Mucosa of descending colon (tissue), 3 donors: Measurements from ENCODE around the gene KLHL36. TPM values are rescaled to one million over a fixed set of nuclear protein-coding genes. Genes with fewer than 3 reads are reported as not detected.

Experiments
- ATAC-seq: fragments of 200-7000 bp; cut with Tn5 transposase; one replicate; pipeline ENCODE4 v1.9.1; 2020; ENCODE audit warnings: mild to moderate bottlenecking, moderate library complexity
- DNase-seq, 3 donors: peaks; one replicate each; pipeline ENCODE4 v3.0.0-alpha.2; 2020
- H3K36me3 ChIP-seq: fragments of 200-600 bp; one replicate; pipeline ENCODE4 v1.8.0; 2021; ENCODE audit warnings: low read depth, mild to moderate bottlenecking
- H3K4me1 ChIP-seq: fragments of 200-600 bp; one replicate; pipeline ENCODE4 v1.8.0; 2021; ENCODE audit warnings: low read depth, mild to moderate bottlenecking
- H3K4me3 ChIP-seq: fragments of 200-600 bp; one replicate; pipeline ENCODE4 v1.8.0; 2021; ENCODE audit warnings: mild to moderate bottlenecking
- H3K9me3 ChIP-seq: fragments of 200-600 bp; one replicate; pipeline ENCODE4 v1.8.0; 2021; ENCODE audit warnings: mild to moderate bottlenecking
- intact Hi-C, 2 donors: fragments of 100-400 bp; cut with DNase I in 1 of 2; cut with micrococcal nuclease in 1 of 2; formaldehyde crosslinking; loops; one replicate each; pipeline versions ENCODE4 v1.11.0 to v1.11.1; 2022; cut with DNase I, micrococcal nuclease
- total RNA-seq, 3 donors: library from RNA; stranded (reverse); fragmentation: NEBNext Ultra II Directional in 2 of 3; extraction: Animal tissue kit (Norgen Biotek cat#: 25700) in 2 of 3; gene quantifications; one replicate each; pipeline versions ENCODE4 v1.2.1 to v1.2.4, GENCODE V29; 2021 to 2023
- TF ChIP-seq, protein P1 (sequence below): fragments of 200-600 bp; IDR thresholded peaks from one replicate; pipeline ENCODE4 v1.8.0; 2022; ENCODE audit warnings: antibody characterized with exemption, mild to moderate bottlenecking
- donor health status: DM: no; HTN: no; CAD: no; lungs with moderate emphysema.
- donor health status: DM: no; HTN: no; CAD: no.
- donor health status: DM: no; HTN: yes; CAD: no.

KLHL36 gene
- total RNA-seq, 3 donors from 2014 or later, result 47.5 to 60.3 (median 59.2) TPM

GRCh38 chr16:84656649-84657048 lies 8.3 kb downstream of the KLHL36 start:
- peaks cover 11% of the 10 kb centered on the region for H3K36me3 ChIP-seq

GRCh38 chr16:84657229-84657837 lies 9.0 kb downstream of the KLHL36 start:
- Histone ChIP-seq H3K36me3 (peaks cover 11% of the 10 kb centered on the region), H3K4me3 (no peak overlapping the region), H3K4me1 (no peaks in the 10 kb centered on the region), H3K9me3 (no peaks in the 10 kb centered on the region)
- TF ChIP-seq, protein P1, sequence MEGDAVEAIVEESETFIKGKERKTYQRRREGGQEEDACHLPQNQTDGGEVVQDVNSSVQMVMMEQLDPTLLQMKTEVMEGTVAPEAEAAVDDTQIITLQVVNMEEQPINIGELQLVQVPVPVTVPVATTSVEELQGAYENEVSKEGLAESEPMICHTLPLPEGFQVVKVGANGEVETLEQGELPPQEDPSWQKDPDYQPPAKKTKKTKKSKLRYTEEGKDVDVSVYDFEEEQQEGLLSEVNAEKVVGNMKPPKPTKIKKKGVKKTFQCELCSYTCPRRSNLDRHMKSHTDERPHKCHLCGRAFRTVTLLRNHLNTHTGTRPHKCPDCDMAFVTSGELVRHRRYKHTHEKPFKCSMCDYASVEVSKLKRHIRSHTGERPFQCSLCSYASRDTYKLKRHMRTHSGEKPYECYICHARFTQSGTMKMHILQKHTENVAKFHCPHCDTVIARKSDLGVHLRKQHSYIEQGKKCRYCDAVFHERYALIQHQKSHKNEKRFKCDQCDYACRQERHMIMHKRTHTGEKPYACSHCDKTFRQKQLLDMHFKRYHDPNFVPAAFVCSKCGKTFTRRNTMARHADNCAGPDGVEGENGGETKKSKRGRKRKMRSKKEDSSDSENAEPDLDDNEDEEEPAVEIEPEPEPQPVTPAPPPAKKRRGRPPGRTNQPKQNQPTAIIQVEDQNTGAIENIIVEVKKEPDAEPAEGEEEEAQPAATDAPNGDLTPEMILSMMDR, result no peak
- DNase-seq (no peak), ATAC-seq (no peak)
- intact Hi-C loops, result no loop called here

More at GRCh38 chr16:84656649-84657048, 8.3 kb downstream of the KLHL36 start:
- intact Hi-C loops, result no loop called here
- ATAC-seq (no peak), DNase-seq (no peak)
- Histone ChIP-seq H3K9me3 (no peaks in the 10 kb centered on the region), H3K4me3 (no peak overlapping the region), H3K4me1 (no peaks in the 10 kb centered on the region)
- TF ChIP-seq, protein P1, result no peak

DNA sequence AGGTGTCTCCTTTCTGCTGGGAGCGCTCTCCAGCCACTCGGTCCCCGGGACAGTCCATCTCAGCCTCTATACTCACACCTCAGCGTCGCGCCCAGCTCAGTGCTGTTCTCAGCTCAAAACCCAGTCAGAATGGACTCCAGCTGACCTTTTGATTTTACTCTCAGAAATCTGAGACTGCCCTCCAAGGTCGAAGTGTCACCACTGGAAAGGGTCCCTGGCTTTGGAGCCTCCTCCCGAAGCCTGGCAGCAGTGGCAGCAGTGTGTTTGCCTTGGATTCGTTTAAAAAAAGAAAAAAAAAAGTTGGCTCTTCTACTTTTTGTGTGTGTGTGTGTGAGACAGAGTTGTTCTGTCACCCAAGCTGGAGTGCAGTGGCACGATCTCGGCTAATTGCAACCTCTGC lies 10.4 kb downstream of the KLHL36 start:
- intact Hi-C loops, result no loop called here
- peaks cover 11% of the 10 kb centered on the region for H3K36me3 ChIP-seq
- DNase-seq (no peak), ATAC-seq (no peak)
- H3K4me1 ChIP-seq, result no peaks in the 10 kb centered on the region
- TF ChIP-seq, protein P1, result no peak
- no peaks in the 10 kb centered on the region for H3K9me3 ChIP-seq
- H3K4me3 ChIP-seq, result no peak overlapping the region

GRCh38 chr16:84659656-84660300 lies 11.5 kb downstream of the KLHL36 start:
- ATAC-seq (no peak), DNase-seq (no peak)
- Histone ChIP-seq H3K4me1 (peaks cover 9% of the 10 kb centered on the region), H3K4me3 (no peak overlapping the region), H3K9me3 (no peaks in the 10 kb centered on the region), H3K36me3 (peaks cover 11% of the 10 kb centered on the region)
- intact Hi-C loops, result no loop called here
- TF ChIP-seq, protein P1, result no peak

DNA sequence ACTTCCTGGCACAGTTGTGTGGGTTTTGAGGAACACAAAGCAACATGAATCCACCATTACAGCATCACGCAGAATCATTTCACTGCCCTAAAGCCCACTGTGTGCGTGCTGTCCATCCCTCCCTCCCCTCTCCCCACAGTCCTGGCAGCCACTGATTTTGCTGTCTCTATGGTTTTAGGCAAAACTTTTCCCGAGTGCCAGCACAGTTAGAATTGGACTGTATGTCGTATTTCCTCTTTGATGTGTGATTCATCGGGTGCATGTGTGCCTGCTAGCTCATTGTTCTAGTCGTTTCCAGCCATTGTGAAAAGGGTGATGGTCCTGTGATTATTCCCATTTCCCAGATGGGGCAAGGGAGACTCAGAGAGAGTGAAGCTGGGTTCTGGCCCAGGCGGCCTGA lies 12.7 kb downstream of the KLHL36 start:
- no peaks in the 10 kb centered on the region for H3K9me3 ChIP-seq
- TF ChIP-seq, protein P1, result no peak
- DNase-seq (no peak), ATAC-seq (no peak)
- H3K36me3 ChIP-seq, result peaks cover 11% of the 10 kb centered on the region
- peaks cover 10% of the 10 kb centered on the region for H3K4me1 ChIP-seq
- no peak overlapping the region for H3K4me3 ChIP-seq
- intact Hi-C loops, result no loop called here
